ENCODE measurements around the gene TWIST2.

GRCh38 chr2:238843476-238843875 is 4.4 kb upstream of the TWIST2 start:
- TF ChIP-seq POLR2AphosphoS5 (IDR thresholded peaks at IDR 0.05; ENCODE audit: low read depth) (no peak), SPI1 (IDR thresholded peaks at IDR 0.05; ENCODE audit: borderline replicate concordance, low read depth) (no peak), REST (IDR thresholded peaks at IDR 0.05; ENCODE audit: insufficient replicate concordance, low read depth) (no peak)
- TF ChIP-seq, protein P1, sequence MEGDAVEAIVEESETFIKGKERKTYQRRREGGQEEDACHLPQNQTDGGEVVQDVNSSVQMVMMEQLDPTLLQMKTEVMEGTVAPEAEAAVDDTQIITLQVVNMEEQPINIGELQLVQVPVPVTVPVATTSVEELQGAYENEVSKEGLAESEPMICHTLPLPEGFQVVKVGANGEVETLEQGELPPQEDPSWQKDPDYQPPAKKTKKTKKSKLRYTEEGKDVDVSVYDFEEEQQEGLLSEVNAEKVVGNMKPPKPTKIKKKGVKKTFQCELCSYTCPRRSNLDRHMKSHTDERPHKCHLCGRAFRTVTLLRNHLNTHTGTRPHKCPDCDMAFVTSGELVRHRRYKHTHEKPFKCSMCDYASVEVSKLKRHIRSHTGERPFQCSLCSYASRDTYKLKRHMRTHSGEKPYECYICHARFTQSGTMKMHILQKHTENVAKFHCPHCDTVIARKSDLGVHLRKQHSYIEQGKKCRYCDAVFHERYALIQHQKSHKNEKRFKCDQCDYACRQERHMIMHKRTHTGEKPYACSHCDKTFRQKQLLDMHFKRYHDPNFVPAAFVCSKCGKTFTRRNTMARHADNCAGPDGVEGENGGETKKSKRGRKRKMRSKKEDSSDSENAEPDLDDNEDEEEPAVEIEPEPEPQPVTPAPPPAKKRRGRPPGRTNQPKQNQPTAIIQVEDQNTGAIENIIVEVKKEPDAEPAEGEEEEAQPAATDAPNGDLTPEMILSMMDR (IDR thresholded peaks at IDR 0.05; ENCODE audit: insufficient read depth, low read length) = no peak

All from HL-60 (cell line).